Activated CD4-positive, alpha-beta T cell treated with anti-CD3 and anti-CD28 coated beads, Interleukin-2, amount 10 ng/mL, durations not matched to agents 24 days and 14 days (primary cell): ENCODE results near the gene NDUFS1. TPM values are rescaled to one million over a fixed set of nuclear protein-coding genes. Genes with fewer than 3 reads are reported as not detected.
"Not testable (repeated sequence)": the region's sequence is repeated elsewhere in the genome, so short reads cannot be mapped to it uniquely, and the experiment has no call there.

Experiments used
- DNase-seq: peaks from one replicate; pipeline ENCODE4 v3.0.0; 2022
- H3K27ac Mint-ChIP-seq: one replicate; pipeline ENCODE4 v1.8.0; 2022; ENCODE audit warnings: mild to moderate bottlenecking, mixed read lengths
- H3K27me3 Mint-ChIP-seq: one replicate; pipeline ENCODE4 v1.8.0; 2022; ENCODE audit warnings: mixed read lengths
- H3K36me3 Mint-ChIP-seq: one replicate; pipeline ENCODE4 v1.8.0; 2022; ENCODE audit warnings: low read depth, mild to moderate bottlenecking, mixed read lengths
- H3K4me1 Mint-ChIP-seq: one replicate; pipeline ENCODE4 v1.8.0; 2021; ENCODE audit warnings: mixed read lengths
- H3K4me3 Mint-ChIP-seq: one replicate; pipeline ENCODE4 v1.8.0; 2022; ENCODE audit warnings: mild to moderate bottlenecking, moderate library complexity, mixed read lengths
- H3K9me3 Mint-ChIP-seq: one replicate; pipeline ENCODE4 v1.8.0; 2021; ENCODE audit warnings: mixed read lengths
- intact Hi-C: fragments of 100-400 bp; cut with micrococcal nuclease; formaldehyde crosslinking; loops from one replicate; pipeline ENCODE4 v1.15.1; 2023
- total RNA-seq: library from RNA; stranded (reverse); gene quantifications from 2 replicates; pipeline ENCODE4 v1.2.3, GENCODE V29; 2022

Gene NDUFS1
- total RNA-seq, 1 donor from 2014 or later: 81.5 TPM

DNA sequence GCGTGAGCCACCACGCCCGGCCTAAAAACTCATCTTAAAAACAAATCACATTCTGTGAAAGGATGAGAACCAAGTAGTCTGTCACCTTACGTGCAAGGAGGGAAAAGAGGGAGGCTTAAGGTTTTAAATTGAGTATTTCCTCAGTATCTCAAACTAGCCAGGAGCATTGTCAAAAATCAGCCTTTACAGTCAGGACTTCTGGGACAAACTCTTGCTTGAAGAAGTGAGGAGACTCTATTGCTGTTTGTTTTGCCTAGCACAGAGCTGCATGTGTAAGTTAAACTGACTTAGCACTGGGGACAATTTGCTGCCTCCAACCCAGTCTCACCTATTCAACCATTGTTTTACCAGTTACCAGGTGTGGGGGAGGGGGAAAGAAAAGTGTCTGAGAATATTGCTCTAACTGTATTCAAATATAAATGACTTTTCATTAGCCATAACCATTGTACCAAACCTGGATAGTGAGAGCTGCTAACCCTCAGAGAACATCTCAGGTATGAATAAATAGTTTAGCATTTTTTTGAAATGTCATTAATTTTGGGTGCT lies 76.9 kb downstream of the NDUFS1 start:
- no peaks in the 10 kb centered on the region for H3K9me3 Mint-ChIP-seq
- peaks cover 31% of the 10 kb centered on the region for H3K4me1 Mint-ChIP-seq
- peaks cover 12% of the 10 kb centered on the region for H3K36me3 Mint-ChIP-seq
- intact Hi-C loops: loop anchor here (10.0 kb wide), 1 partner anchor 1632 kb away; the partner anchor contains the start of gene CCNYL1
- H3K27ac Mint-ChIP-seq: no peak overlapping the region
- DNase-seq: no peak
- H3K4me3 Mint-ChIP-seq: no peak overlapping the region
- H3K27me3 Mint-ChIP-seq: no peaks in the 10 kb centered on the region

DNA sequence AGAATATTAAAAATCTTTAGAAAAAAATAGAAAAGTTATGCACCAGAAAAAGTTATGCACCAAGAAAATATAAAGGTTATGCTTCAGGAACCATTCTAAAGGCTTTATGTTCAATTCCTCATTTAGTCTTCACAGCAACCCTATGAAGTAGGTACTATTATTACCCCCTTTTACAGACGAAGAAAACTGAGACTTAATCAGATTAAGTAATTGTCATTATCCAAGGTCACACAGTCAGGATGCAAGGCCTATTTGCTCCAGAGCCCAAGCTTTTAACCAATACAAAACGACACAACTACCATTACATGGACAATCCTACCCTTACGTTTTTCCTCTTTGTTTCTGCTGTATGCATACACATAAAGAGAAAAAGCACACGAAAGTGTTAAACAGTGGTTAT lies 78.3 kb downstream of the NDUFS1 start:
- DNase-seq: no peak
- Mint-ChIP-seq H3K4me1 (peaks cover 25% of the 10 kb centered on the region), H3K27ac (no peak overlapping the region), H3K27me3 (no peaks in the 10 kb centered on the region), H3K9me3 (no peaks in the 10 kb centered on the region), H3K4me3 (no peak overlapping the region), H3K36me3 (peaks cover 8% of the 10 kb centered on the region)
- intact Hi-C loops: loop anchor here (10.0 kb wide), 1 partner anchor 1634 kb away; the partner anchor contains the start of gene CCNYL1

DNA sequence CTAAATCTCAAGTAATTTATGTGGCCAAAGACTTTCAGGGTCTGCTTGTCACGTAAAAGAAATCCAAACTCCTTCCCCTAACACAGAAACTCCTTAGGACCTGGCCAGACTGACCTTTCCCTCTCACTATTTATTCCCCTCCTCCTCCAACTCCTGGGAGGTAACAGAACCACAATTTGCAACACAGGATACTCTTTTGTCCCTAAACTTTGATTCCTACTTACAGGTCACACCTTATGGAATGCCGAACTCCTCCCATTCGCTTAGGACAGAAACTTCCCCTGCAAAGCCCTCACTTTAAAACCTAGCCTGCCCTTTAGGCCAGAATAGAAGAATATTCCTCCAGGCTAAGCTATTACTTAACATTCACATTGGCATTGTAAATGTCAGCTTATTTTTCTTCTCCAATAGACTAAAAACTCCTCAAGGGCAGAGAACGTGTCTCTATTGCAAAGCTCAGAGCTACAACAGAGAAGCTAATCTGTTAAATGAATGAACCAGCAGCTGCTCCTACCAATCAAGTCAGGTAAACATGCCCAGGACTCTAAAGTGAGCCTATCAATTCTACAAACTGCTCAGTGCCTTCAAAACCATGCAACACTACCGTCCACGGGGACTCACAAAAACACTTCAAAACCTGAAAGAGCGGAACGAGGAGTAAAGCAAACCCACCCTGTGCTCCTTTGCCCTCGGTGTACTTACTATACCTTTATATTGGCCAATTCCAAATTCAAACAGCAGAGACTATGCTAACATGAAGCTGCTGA lies 79.4 kb downstream of the NDUFS1 start:
- Mint-ChIP-seq H3K4me1 (peaks cover 27% of the 10 kb centered on the region), H3K27ac (no peak overlapping the region), H3K4me3 (no peak overlapping the region), H3K36me3 (peaks cover 8% of the 10 kb centered on the region), H3K9me3 (no peaks in the 10 kb centered on the region), H3K27me3 (no peaks in the 10 kb centered on the region)
- intact Hi-C loops: loop anchor here (10.0 kb wide), 1 partner anchor 1635 kb away; the partner anchor contains the start of gene CCNYL1
- no peak for DNase-seq

DNA sequence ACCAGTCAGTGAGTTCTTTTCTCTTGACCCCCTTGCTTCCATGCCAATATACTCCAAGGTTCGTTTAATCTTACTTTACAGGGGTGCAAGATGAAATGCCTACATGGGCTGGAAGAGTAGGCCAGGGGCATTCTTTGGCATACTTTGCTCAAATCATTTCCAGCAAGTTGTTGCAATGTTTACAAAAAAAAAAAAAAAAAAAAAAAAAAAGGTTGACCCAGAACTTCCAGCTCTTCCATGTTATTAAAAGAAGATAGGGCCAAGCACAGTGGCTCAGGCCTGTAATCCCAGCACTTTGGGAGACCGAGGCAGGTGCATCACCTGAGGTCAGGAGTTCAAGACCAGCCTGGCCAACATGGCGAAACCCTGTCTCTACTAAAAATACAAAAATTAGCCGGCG lies 81.4 kb downstream of the NDUFS1 start:
- intact Hi-C loops, H3K27ac Mint-ChIP-seq, H3K9me3 Mint-ChIP-seq, DNase-seq, H3K36me3 Mint-ChIP-seq, H3K27me3 Mint-ChIP-seq, H3K4me3 Mint-ChIP-seq: not testable (repeated sequence)
- H3K4me1 Mint-ChIP-seq: peaks cover 17% of the 10 kb centered on the region

DNA sequence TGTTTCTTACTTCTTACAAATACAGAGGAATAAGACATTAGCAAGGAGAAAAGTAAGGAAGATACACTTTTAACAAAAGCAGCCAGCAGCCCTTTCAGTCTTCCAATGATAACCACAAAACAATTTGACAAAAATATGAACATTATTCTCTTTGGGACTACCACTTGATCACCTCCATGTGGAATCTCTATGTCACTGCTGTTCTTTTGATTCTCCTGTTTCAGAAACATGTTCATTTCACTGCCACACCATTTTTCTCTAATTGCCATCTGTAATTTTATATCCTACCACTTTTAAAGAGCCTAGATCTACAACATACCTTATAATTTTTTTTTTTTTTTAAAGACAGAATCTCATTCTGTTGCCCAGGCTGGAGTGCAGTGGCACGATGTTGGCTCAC lies 84.1 kb downstream of the NDUFS1 start:
- DNase-seq: no peak
- no peaks in the 10 kb centered on the region for H3K27me3 Mint-ChIP-seq
- no peaks in the 10 kb centered on the region for H3K9me3 Mint-ChIP-seq
- intact Hi-C loops: no loop called here
- peaks cover 19% of the 10 kb centered on the region for H3K4me1 Mint-ChIP-seq
- H3K36me3 Mint-ChIP-seq: peaks cover 16% of the 10 kb centered on the region
- H3K4me3 Mint-ChIP-seq: no peak overlapping the region
- H3K27ac Mint-ChIP-seq: no peak overlapping the region

DNA sequence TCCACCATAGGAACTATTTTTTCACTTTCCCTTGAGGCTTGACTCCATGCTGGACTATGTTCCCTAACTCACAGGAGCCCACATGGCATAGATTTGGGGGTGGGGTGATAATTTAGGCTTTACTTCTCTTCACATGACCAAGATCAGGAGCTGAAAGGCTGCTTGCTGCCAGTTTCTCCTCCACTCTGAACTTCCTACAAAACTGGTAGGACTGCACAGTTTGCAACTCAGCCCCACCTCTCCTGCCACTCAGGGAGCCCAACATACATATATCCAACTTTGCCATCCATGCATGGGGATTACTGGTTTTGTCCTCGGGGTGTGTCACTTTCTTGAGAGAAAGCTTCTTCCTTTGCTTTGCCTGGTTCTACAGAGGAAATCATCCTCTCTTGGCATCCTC lies 87.4 kb downstream of the NDUFS1 start:
- peaks cover 8% of the 10 kb centered on the region for H3K4me1 Mint-ChIP-seq
- no peak overlapping the region for H3K4me3 Mint-ChIP-seq
- no peak overlapping the region for H3K27ac Mint-ChIP-seq
- DNase-seq: no peak
- H3K27me3 Mint-ChIP-seq: no peaks in the 10 kb centered on the region
- peaks cover 18% of the 10 kb centered on the region for H3K36me3 Mint-ChIP-seq
- no peaks in the 10 kb centered on the region for H3K9me3 Mint-ChIP-seq
- intact Hi-C loops: no loop called here

DNA sequence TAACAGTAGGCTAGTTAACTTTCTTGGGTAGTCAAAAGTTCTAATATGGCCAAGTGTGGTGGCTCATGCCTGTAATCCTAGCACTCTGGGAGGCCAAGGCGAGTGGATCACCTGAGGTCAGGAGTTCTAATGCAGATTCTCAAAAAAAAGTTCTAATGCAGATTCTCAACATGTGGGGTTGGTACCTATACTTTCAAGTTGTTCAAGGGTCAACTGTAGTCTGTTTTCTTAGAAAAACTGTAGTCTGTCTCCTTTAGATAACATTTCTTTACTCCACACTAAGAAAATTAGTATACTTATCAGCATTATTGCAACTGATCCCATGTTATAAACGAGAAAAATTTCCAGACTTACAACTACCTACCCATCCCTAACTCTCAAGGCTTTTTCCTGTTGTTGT lies 89.8 kb downstream of the NDUFS1 start:
- Mint-ChIP-seq H3K4me3 (no peak overlapping the region), H3K27ac (no peak overlapping the region), H3K4me1 (peaks cover 6% of the 10 kb centered on the region), H3K9me3 (no peaks in the 10 kb centered on the region), H3K36me3 (peaks cover 19% of the 10 kb centered on the region), H3K27me3 (no peaks in the 10 kb centered on the region)
- intact Hi-C loops: no loop called here
- no peak for DNase-seq

DNA sequence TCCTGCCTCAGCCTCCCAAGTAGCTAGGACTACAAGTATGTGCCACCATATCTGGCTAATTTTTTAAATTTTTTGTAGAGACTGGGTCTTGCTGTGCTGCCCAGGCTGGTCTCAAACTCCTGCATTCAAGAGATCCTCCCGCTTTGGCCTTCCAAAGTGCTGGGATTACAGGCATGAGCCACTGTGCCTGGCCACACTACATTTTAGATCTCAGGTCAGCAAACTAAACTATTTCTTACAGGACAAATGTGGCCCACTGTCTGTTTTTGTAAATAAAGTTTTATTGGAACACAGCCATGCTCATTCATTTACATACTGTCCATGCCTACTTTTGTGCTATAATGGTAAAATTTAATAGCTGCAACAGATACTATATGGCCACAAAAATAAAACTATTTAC lies 91.0 kb downstream of the NDUFS1 start:
- Mint-ChIP-seq H3K4me1 (peaks cover 3% of the 10 kb centered on the region), H3K36me3 (peaks cover 21% of the 10 kb centered on the region), H3K9me3 (no peaks in the 10 kb centered on the region), H3K4me3 (no peak overlapping the region), H3K27me3 (no peaks in the 10 kb centered on the region), H3K27ac (no peak overlapping the region)
- no peak for DNase-seq
- intact Hi-C loops: no loop called here

Other genes with a start within 250 kb of the NDUFS1 start
- 26.2 and 27.5 TPM in 2 replicates for gene INO80D, start 73.3 kb downstream of the NDUFS1 start, total RNA-seq
- gene EEF1B2, start 451 bp upstream of the NDUFS1 start, total RNA-seq: 761 and 768 TPM in 2 replicates
- gene ZDBF2, start 115.2 kb upstream of the NDUFS1 start, total RNA-seq: 9.9 and 10.5 TPM in 2 replicates